HUES64 (cell line): ENCODE results near the gene NCAPG2.

Experiments used
- H3K27ac ChIP-seq: 2 replicates; pipeline ENCODE4 v1.7.0; 2013; ENCODE audit warnings: low read depth, low read length, inconsistent platforms
- H3K27me3 ChIP-seq: 2 replicates; pipeline ENCODE4 v1.6.1; 2013; ENCODE audit warnings: mild to moderate bottlenecking, low read length; ENCODE audit not compliant: insufficient read depth
- H3K36me3 ChIP-seq: 2 replicates; pipeline ENCODE4 v1.6.1; 2013; ENCODE audit warnings: mild to moderate bottlenecking, low read length; ENCODE audit not compliant: insufficient read depth
- H3K4me1 ChIP-seq: 2 replicates; pipeline ENCODE4 v1.6.1; 2013; ENCODE audit warnings: mild to moderate bottlenecking, low read length, moderate library complexity; ENCODE audit not compliant: insufficient read depth
- H3K4me3 ChIP-seq: 2 replicates; pipeline ENCODE4 v1.5.1; 2013; ENCODE audit warnings: mild to moderate bottlenecking, low read length, moderate library complexity
- H3K9ac ChIP-seq: 2 replicates; pipeline ENCODE4 v1.6.1; 2013; ENCODE audit warnings: mild to moderate bottlenecking, low read depth, low read length
- H3K9me3 ChIP-seq: 2 replicates; pipeline ENCODE4 v1.6.1; 2013; ENCODE audit warnings: low read depth, low read length; ENCODE audit not compliant: insufficient read depth
- WGBS: fragments of 150-250, 120-280 bp; methylation state at CpG from one replicate; pipeline ENCODE4 v1.1.7; 2013; ENCODE audit warnings: missing lambda C conversion rate; 5-methylcytosine and 5-hydroxymethylcytosine counted together

Gene NCAPG2

GRCh38 chr7:158733220-158733519 lies 28.6 kb upstream of the NCAPG2 start:
- no peak overlapping the region for H3K9ac ChIP-seq
- no peaks in the 10 kb centered on the region for H3K9me3 ChIP-seq
- 77% methylated on average over 1 of the region's 1 CpG for WGBS
- no peak overlapping the region for H3K4me3 ChIP-seq
- no peak overlapping the region for H3K27ac ChIP-seq
- peaks cover 65% of the 10 kb centered on the region for H3K36me3 ChIP-seq
- peaks cover 13% of the 10 kb centered on the region for H3K4me1 ChIP-seq
- H3K27me3 ChIP-seq, result no peaks in the 10 kb centered on the region

- Histone ChIP-seq H3K4me1 (peaks cover 13% of the 10 kb centered on the region), H3K27me3 (no peaks in the 10 kb centered on the region), H3K4me3 (no peak overlapping the region), H3K36me3 (peaks cover 60% of the 10 kb centered on the region), H3K9ac (no peak overlapping the region), H3K27ac (no peak overlapping the region), H3K9me3 (no peaks in the 10 kb centered on the region)
- WGBS, result 62% methylated on average over 7 of the region's 10 CpGs
Measured at GRCh38 chr7:158732494-158733219, 28.1 kb upstream of the NCAPG2 start.

- H3K4me1 ChIP-seq, result peaks cover 13% of the 10 kb centered on the region
- H3K27ac ChIP-seq, result no peak overlapping the region
- no peak overlapping the region for H3K9ac ChIP-seq
- H3K9me3 ChIP-seq, result no peaks in the 10 kb centered on the region
- no peak overlapping the region for H3K4me3 ChIP-seq
- 92% methylated on average over 6 of the region's 6 CpGs for WGBS
- H3K27me3 ChIP-seq, result no peaks in the 10 kb centered on the region
- H3K36me3 ChIP-seq, result peaks cover 51% of the 10 kb centered on the region
Measured at GRCh38 chr7:158731761-158732160, 27.2 kb upstream of the NCAPG2 start.

GRCh38 chr7:158730383-158731346 lies 26.1 kb upstream of the NCAPG2 start:
- H3K4me3 ChIP-seq, result no peak overlapping the region
- no peaks in the 10 kb centered on the region for H3K9me3 ChIP-seq
- no peak overlapping the region for H3K9ac ChIP-seq
- no peak overlapping the region for H3K27ac ChIP-seq
- no peaks in the 10 kb centered on the region for H3K27me3 ChIP-seq
- 93% methylated on average over 21 of the region's 23 CpGs for WGBS
- peaks cover 13% of the 10 kb centered on the region for H3K4me1 ChIP-seq
- peaks cover 40% of the 10 kb centered on the region for H3K36me3 ChIP-seq

- no peaks in the 10 kb centered on the region for H3K27me3 ChIP-seq
- peaks cover 31% of the 10 kb centered on the region for H3K36me3 ChIP-seq
- H3K9ac ChIP-seq, result no peak overlapping the region
- H3K27ac ChIP-seq, result no peak overlapping the region
- no peaks in the 10 kb centered on the region for H3K9me3 ChIP-seq
- peaks cover 13% of the 10 kb centered on the region for H3K4me1 ChIP-seq
- no peak overlapping the region for H3K4me3 ChIP-seq
- WGBS, result 88% methylated on average over 7 of the region's 7 CpGs
Measured at GRCh38 chr7:158729646-158730382, 25.2 kb upstream of the NCAPG2 start.

DNA sequence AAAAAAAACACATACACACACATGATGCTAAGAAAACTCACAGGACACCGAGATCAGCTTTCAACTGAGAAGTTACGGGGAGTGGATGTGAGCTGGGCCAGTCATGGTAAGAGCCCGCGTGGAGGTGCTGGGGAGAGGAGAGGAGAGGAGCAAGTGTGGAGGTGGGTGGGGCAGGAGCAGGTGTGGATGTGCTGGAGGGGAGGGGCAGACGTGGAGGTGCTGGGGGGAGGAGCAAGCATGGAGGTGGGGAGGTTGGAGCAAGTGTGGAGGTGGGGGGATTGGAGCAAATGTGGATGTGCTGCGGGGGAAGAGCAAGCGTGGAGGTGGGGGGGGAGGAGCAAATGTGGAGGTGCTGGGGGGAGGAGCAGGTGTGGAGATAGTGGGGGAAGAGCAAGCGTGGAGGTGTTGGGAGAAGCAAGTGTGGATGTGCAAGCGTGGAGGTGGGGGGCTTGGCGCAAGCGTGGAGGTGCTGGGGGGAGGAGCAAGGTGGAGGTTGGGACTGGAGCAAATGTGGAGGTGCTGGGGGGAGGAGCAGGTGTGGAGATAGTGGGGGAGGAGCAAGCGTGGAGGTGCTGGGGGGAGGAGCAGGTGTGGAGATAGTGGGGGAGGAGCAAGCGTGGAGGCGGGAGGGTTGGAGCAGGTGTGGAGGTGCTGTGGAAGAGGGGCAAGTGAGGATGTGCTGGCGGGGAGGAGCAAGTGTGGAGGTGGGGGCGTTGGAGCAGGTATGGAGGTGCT lies 24.5 kb upstream of the NCAPG2 start:
- WGBS, result 91% methylated on average over 16 of the region's 16 CpGs
- H3K9ac ChIP-seq, result no peak overlapping the region
- H3K4me1 ChIP-seq, result peaks cover 13% of the 10 kb centered on the region

DNA sequence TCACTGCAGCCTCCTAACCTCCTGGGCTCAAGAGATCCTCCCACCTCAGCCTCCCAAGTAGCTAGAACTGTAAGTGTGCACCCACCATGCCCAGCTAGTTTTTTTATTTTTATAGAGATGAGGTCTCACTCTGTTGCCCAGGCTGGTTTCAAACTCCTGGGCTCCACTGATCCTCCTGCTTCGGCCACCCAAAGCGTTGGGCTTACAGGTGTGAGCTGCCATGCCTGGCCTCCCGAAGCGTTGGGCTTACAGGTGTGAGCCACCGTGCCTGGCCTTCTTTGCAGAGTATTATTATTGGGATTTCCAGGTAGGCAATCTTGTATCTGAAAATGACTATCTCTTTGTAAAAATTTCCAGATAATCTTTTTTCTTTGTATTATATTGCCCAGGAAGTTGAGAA lies 23.1 kb upstream of the NCAPG2 start:
- Histone ChIP-seq H3K9ac (no peak overlapping the region), H3K27ac (no peak overlapping the region), H3K36me3 (peaks cover 12% of the 10 kb centered on the region; the same call in 1 of the 2 replicates), H3K27me3 (no peaks in the 10 kb centered on the region), H3K9me3 (no peaks in the 10 kb centered on the region), H3K4me1 (peaks cover 6% of the 10 kb centered on the region), H3K4me3 (no peak overlapping the region)
- 94% methylated on average over 5 of the region's 5 CpGs for WGBS

More for the DNA sequence above, 24.5 kb upstream of the NCAPG2 start:
- peaks cover 24% of the 10 kb centered on the region for H3K36me3 ChIP-seq
- H3K4me3 ChIP-seq, result no peak overlapping the region
- no peaks in the 10 kb centered on the region for H3K27me3 ChIP-seq
- no peaks in the 10 kb centered on the region for H3K9me3 ChIP-seq
- H3K27ac ChIP-seq, result no peak overlapping the region

- Histone ChIP-seq H3K4me1 (no peaks in the 10 kb centered on the region), H3K36me3 (0 out of 2 replicates have a peak, but pooled peaks cover 3% of the 10 kb centered on the region), H3K27me3 (no peaks in the 10 kb centered on the region), H3K27ac (no peak overlapping the region), H3K9ac (no peak overlapping the region), H3K4me3 (no peak overlapping the region), H3K9me3 (no peaks in the 10 kb centered on the region)
- 92% methylated on average over 4 of the region's 4 CpGs for WGBS
Measured at GRCh38 chr7:158726277-158726807, 21.7 kb upstream of the NCAPG2 start.

DNA sequence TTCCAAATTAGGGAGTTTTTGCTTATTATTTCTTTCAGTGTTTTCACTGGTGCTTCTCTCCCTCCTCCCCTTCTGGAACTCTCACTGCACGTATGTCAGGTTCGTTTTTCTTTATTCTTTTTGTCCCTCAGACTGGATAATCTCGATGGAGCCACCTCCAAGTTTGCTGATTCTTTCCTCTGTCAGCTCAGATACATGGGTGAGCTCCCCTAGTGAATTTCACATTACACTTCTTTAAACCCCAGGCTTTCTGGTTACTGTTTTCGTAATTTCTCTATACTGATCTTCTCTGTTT lies 20.8 kb upstream of the NCAPG2 start:
- no peaks in the 10 kb centered on the region for H3K9me3 ChIP-seq
- no peak overlapping the region for H3K4me3 ChIP-seq
- H3K27ac ChIP-seq, result no peak overlapping the region
- no peaks in the 10 kb centered on the region for H3K4me1 ChIP-seq
- H3K27me3 ChIP-seq, result no peaks in the 10 kb centered on the region
- 87% methylated on average over 4 of the region's 4 CpGs for WGBS
- 0 out of 2 replicates have a peak, but pooled peaks cover 2% of the 10 kb centered on the region for H3K36me3 ChIP-seq
- no peak overlapping the region for H3K9ac ChIP-seq

- Histone ChIP-seq H3K9me3 (no peaks in the 10 kb centered on the region), H3K9ac (no peak overlapping the region), H3K27ac (no peak overlapping the region), H3K4me3 (no peak overlapping the region), H3K36me3 (no peaks in the 10 kb centered on the region), H3K27me3 (no peaks in the 10 kb centered on the region), H3K4me1 (no peaks in the 10 kb centered on the region)
- WGBS, result 92% methylated on average over 21 of the region's 21 CpGs
Measured at GRCh38 chr7:158724658-158725505, 20.3 kb upstream of the NCAPG2 start.
